B cell (primary cell): ENCODE results near the gene MAML2. TPM values are rescaled to one million over a fixed set of nuclear protein-coding genes. Genes with fewer than 3 reads are reported as not detected.

ENCODE experiments used
- ATAC-seq: fragments of 200-7000 bp; cut with Tn5 transposase; one replicate; pipeline ENCODE4 v1.10.0; 2021; ENCODE audit warnings: low read depth, mild to moderate bottlenecking, moderate number of reproducible peaks, moderate library complexity
- CTCF ChIA-PET: fragments of 350-600 bp; sonication (Branson Sonifier 250); formaldehyde crosslinking; loops from one replicate; lab custom pipeline; 2021; ENCODE audit warnings: antibody characterized with exemption, inconsistent platforms; lab: Charles Lee
- POLR2A ChIA-PET: fragments of 350-600 bp; sonication (Branson Sonifier 250); formaldehyde crosslinking; loops from one replicate; lab custom pipeline; 2021; ENCODE audit warnings: antibody characterized with exemption; lab: Charles Lee
- DNase-seq: peaks from one replicate; pipeline ENCODE4 v3.0.0; 2013
- H2AFZ ChIP-seq: 2 replicates; pipeline ENCODE4 v1.6.1; 2012; ENCODE audit warnings: mild to moderate bottlenecking, low read depth, low read length; ENCODE audit not compliant: insufficient read depth, poor library complexity, severe bottlenecking
- H3K27ac ChIP-seq, 2 donors: 1 replicate in 1 of 2; 2 replicates in 1 of 2; pipeline ENCODE4 v1.5.1; 2012 to 2013; ENCODE audit warnings: low read length in 2 of 2, mild to moderate bottlenecking in 2 of 2, moderate library complexity in 1 of 2
- H3K27me3 ChIP-seq, 4 experiments: fragments of 200-600 bp in 1 of 4; sonication (generic) in 1 of 4; replicated peaks in 1 of 4; 1 replicate in 2 of 4; 2 replicates in 2 of 4; pipeline versions ENCODE4 v1.6.1 to v1.7.0; 2013 to 2016; ENCODE audit warnings: low read length in 3 of 4, mild to moderate bottlenecking in 2 of 4, mixed read lengths in 1 of 4, moderate library complexity in 1 of 4; ENCODE audit not compliant: insufficient read depth in 4 of 4, control insufficient read depth in 3 of 4; ENCODE audit errors: control extremely low read depth in 1 of 4
- H3K36me3 ChIP-seq, 2 experiments: replicated peaks in 1 of 2; 1 replicate in 1 of 2; 2 replicates in 1 of 2; pipeline versions ENCODE4 v1.6.1 to v1.7.1; 2013; ENCODE audit warnings: low read length in 1 of 2; ENCODE audit not compliant: insufficient read depth in 2 of 2, control insufficient read depth in 1 of 2; ENCODE audit errors: control extremely low read depth in 1 of 2, extremely low read depth in 1 of 2
- H3K4me1 ChIP-seq, 2 donors: fragments of 200-600 bp in 1 of 2; sonication (generic) in 1 of 2; 1 replicate in 1 of 2; 2 replicates in 1 of 2; pipeline versions ENCODE4 v1.5.1 to v1.6.1; 2013 to 2017; ENCODE audit warnings: low read length in 2 of 2; ENCODE audit not compliant: control insufficient read depth in 2 of 2, insufficient read depth in 2 of 2
- H3K4me2 ChIP-seq: replicated peaks from 2 replicates; pipeline ENCODE3; 2012; ENCODE audit warnings: mild to moderate bottlenecking, low read depth, low read length; ENCODE audit not compliant: poor library complexity, severe bottlenecking
- H3K4me3 ChIP-seq, 5 experiments: fragments of 200-600 bp in 1 of 5; sonication (generic) in 1 of 5; 1 replicate in 3 of 5; 2 replicates in 2 of 5; pipeline versions ENCODE4 v1.5.1 to v1.7.0; 2011 to 2016; ENCODE audit warnings: low read length in 4 of 5, mild to moderate bottlenecking in 4 of 5, low read depth in 2 of 5, control low read depth in 1 of 5, moderate library complexity in 1 of 5; ENCODE audit not compliant: insufficient read depth in 1 of 5; ENCODE audit errors: control extremely low read depth in 1 of 5, extremely low read depth in 1 of 5
- H3K79me2 ChIP-seq: fragments of 200-600 bp; sonication (generic); one replicate; pipeline ENCODE4 v1.6.0; 2016; ENCODE audit warnings: low read length; ENCODE audit not compliant: control insufficient read depth, insufficient read depth
- H3K9ac ChIP-seq: fragments of 200-600 bp; sonication (generic); 2 replicates; pipeline ENCODE4 v1.6.1; 2017; ENCODE audit warnings: mild to moderate bottlenecking, low read length, moderate library complexity
- H3K9me3 ChIP-seq, 3 donors: one replicate each; pipeline versions ENCODE4 v1.6.1 to v1.7.1; 2013; ENCODE audit warnings: low read length in 2 of 3; ENCODE audit not compliant: control insufficient read depth in 2 of 3, insufficient read depth in 1 of 3; ENCODE audit errors: control extremely low read depth in 1 of 3
- H4K20me1 ChIP-seq: 2 replicates; pipeline ENCODE4 v1.6.0; 2012; ENCODE audit warnings: mild to moderate bottlenecking, low read length; ENCODE audit not compliant: insufficient read depth, control insufficient read depth, poor library complexity, severe bottlenecking
- H3K27ac Mint-ChIP-seq: one replicate; pipeline ENCODE4 v1.8.0; 2021; ENCODE audit warnings: mixed read lengths
- H3K27me3 Mint-ChIP-seq: one replicate; pipeline ENCODE4 v1.8.0; 2021; ENCODE audit warnings: mixed read lengths
- H3K4me1 Mint-ChIP-seq: one replicate; pipeline ENCODE4 v1.8.0; 2021; ENCODE audit warnings: mixed read lengths
- H3K4me3 Mint-ChIP-seq: one replicate; pipeline ENCODE4 v1.8.0; 2021; ENCODE audit warnings: mixed read lengths
- H3K9me3 Mint-ChIP-seq: one replicate; pipeline ENCODE4 v1.8.0; 2022; ENCODE audit warnings: mixed read lengths; ENCODE audit not compliant: insufficient read depth
- EZH2 ChIP-seq: IDR thresholded peaks from 2 replicates; pipeline ENCODE4 v1.6.1; 2012; ENCODE audit warnings: borderline replicate concordance, low read depth, mild to moderate bottlenecking, moderate library complexity, low read length; ENCODE audit not compliant: insufficient read depth, poor library complexity, severe bottlenecking
- WGBS: methylation state at CpG from one replicate; pipeline ENCODE4 v1.1.5; 2013; ENCODE audit warnings: missing lambda C conversion rate; ENCODE audit not compliant: insufficient coverage; 5-methylcytosine and 5-hydroxymethylcytosine counted together
- intact Hi-C: fragments of 100-400 bp; cut with micrococcal nuclease; formaldehyde crosslinking; loops from one replicate; pipeline ENCODE4 v1.10.0; 2022
- polyA plus RNA-seq: library from polyadenylated mRNA; depleted of rRNA; stranded (reverse); fragments of >200 nt; gene quantifications from 2 replicates; pipeline ENCODE4 v1.2.3, GENCODE V29; 2012
- total RNA-seq, 2 donors: library from RNA; stranded (reverse); fragments of 120-200 nt in 1 of 2; gene quantifications; 1 replicate in 1 of 2; 2 replicates in 1 of 2; pipeline versions ENCODE4 v1.2.3 to v1.2.4, GENCODE V29; 2013 to 2022
- TF ChIP-seq, protein P1 (sequence below): fragments of 200-600 bp; IDR thresholded peaks from one replicate; pipeline ENCODE4 v1.8.0; 2022; ENCODE audit warnings: antibody characterized with exemption, mild to moderate bottlenecking

MAML2 gene
- total and polyA plus RNA-seq, 2 donors (not counting 1 experiment from before 2014, with no cell fraction given) = 10.7 to 26.4 TPM

DNA sequence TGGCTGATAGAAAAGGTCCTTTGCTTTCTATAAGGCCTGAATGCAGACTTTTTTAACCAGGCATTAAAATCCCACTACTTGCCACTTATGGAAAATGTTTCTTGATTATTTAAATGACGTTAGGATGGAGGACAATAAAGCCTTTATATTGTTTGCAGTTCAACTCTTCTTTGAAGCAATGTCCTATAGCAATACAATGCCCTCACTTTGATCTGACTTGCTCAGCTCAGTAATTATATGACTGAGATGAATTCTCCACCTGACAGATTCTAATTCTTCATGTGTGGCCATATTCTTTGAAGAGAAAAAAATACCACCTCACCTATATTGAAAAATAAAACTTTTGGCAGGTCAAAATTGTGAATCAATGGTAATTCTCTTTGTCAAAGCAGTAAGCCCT is 237.1 kb downstream of the MAML2 start:
- Histone ChIP-seq H3K27ac (no peak overlapping the region), H3K27me3 (no peaks in the 10 kb centered on the region), H3K4me1 (no peaks in the 10 kb centered on the region), H3K9ac (no peak overlapping the region), H3K4me3 (no peak overlapping the region), H3K9me3 (no peaks in the 10 kb centered on the region), H3K79me2 (no peaks in the 10 kb centered on the region), H3K36me3 (peaks cover 0 to 1% of the 10 kb centered on the region in 2 experiments), H2AFZ (no peak overlapping the region), H3K4me2 (no peak overlapping the region), H4K20me1 (no peaks in the 10 kb centered on the region)
- Mint-ChIP-seq H3K4me1 (peaks cover 3% of the 10 kb centered on the region), H3K27me3 (no peaks in the 10 kb centered on the region), H3K27ac (no peak overlapping the region), H3K9me3 (no peaks in the 10 kb centered on the region), H3K4me3 (no peak overlapping the region)
- TF ChIP-seq, protein P1, sequence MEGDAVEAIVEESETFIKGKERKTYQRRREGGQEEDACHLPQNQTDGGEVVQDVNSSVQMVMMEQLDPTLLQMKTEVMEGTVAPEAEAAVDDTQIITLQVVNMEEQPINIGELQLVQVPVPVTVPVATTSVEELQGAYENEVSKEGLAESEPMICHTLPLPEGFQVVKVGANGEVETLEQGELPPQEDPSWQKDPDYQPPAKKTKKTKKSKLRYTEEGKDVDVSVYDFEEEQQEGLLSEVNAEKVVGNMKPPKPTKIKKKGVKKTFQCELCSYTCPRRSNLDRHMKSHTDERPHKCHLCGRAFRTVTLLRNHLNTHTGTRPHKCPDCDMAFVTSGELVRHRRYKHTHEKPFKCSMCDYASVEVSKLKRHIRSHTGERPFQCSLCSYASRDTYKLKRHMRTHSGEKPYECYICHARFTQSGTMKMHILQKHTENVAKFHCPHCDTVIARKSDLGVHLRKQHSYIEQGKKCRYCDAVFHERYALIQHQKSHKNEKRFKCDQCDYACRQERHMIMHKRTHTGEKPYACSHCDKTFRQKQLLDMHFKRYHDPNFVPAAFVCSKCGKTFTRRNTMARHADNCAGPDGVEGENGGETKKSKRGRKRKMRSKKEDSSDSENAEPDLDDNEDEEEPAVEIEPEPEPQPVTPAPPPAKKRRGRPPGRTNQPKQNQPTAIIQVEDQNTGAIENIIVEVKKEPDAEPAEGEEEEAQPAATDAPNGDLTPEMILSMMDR = no peak
- TF ChIP-seq EZH2 = no peak
- ChIA-PET POLR2A (no interaction called here), CTCF (no interaction called here)
- ATAC-seq = no peak
- no peak for DNase-seq
- intact Hi-C loops = no loop called here
- no CpG with 5 or more reads among the region's 1 CpG for WGBS

DNA sequence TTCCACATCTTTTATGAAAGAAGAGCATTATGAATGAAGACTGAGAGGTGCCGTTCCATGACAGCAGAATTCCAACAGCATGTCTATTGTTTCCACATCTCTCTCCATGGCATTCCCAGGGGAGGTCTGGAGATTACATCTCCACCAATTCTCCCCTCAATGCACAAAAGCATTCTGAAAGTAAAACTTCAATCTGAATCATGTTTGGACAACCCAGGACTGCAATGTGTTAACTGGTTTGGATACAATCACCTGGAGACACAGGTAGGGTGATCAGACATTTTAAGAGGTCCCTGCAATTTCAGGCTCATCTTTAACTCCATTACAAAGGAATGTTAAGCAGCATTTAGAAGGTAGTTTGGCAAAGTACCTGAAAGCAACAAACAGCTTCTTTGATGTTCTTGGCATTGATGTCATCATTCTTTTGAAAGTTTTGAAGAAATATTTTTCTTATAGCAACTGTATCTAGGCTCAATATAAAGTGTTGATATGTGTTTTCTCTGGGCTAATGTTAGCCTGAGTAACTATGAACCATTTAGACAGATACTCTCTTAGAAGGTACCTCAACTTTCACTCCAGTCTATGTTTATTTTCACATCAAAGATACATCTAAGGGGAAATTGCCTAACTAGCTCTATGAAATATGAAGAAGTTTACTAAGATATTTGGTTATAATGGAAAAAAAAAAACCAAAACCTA is 237.6 kb downstream of the MAML2 start:
- H3K9me3 Mint-ChIP-seq = no peaks in the 10 kb centered on the region
- ATAC-seq (no peak), DNase-seq (no peak)
- no CpG with 5 or more reads among the region's 1 CpG for WGBS
- H3K79me2 ChIP-seq = no peaks in the 10 kb centered on the region
- H3K27me3 ChIP-seq = no peaks in the 10 kb centered on the region
- no peak overlapping the region for H3K4me3 Mint-ChIP-seq
- intact Hi-C loops = no loop called here
- CTCF ChIA-PET = no interaction called here
- TF ChIP-seq, protein P1 = no peak
- no peak for TF ChIP-seq EZH2
- peaks cover 3% of the 10 kb centered on the region for H3K4me1 Mint-ChIP-seq
- no peak overlapping the region for H2AFZ ChIP-seq
- no peaks in the 10 kb centered on the region for H3K4me1 ChIP-seq
- POLR2A ChIA-PET = interaction anchor here (0.6 kb wide), 1 partner anchor 92 kb away, joined by 8 read pairs; no protein-coding TSS in a partner anchor
- no peak overlapping the region for H3K27ac Mint-ChIP-seq
- H3K27ac ChIP-seq = no peak overlapping the region
- H3K9ac ChIP-seq = no peak overlapping the region
- no peak overlapping the region for H3K4me3 ChIP-seq
- peaks cover 0 to 1% of the 10 kb centered on the region in 2 experiments for H3K36me3 ChIP-seq
- H3K9me3 ChIP-seq = no peaks in the 10 kb centered on the region
- H4K20me1 ChIP-seq = no peaks in the 10 kb centered on the region
- H3K27me3 Mint-ChIP-seq = no peaks in the 10 kb centered on the region
- H3K4me2 ChIP-seq = no peak overlapping the region
